HG02852 (cell line): Measurements from ENCODE around the gene RCAN1.
"Not testable (repeated sequence)": the region's sequence is repeated elsewhere in the genome, so short reads cannot be mapped to it uniquely, and the experiment has no call there.

Source experiments
- ATAC-seq: cut with Tn5 transposase; IDR thresholded peaks from one replicate; pipeline ENCODE4 v1.9.1; 2021; ENCODE audit warnings: mild to moderate bottlenecking, moderate library complexity; ENCODE audit not compliant: unreplicated experiment

RCAN1 gene

GRCh38 chr21:34570313-34570712 is 44.6 kb downstream of the RCAN1 start:
- no peak for ATAC-seq

GRCh38 chr21:34569381-34569979 is 45.4 kb downstream of the RCAN1 start:
- no peak for ATAC-seq

- not testable (repeated sequence) for ATAC-seq
These were observed 46.1 kb downstream of the RCAN1 start for GRCh38 chr21:34568801-34569200.

GRCh38 chr21:34567604-34568155 is 47.2 kb downstream of the RCAN1 start:
- ATAC-seq, result no peak

GRCh38 chr21:34565238-34565637 is 49.7 kb downstream of the RCAN1 start:
- no peak for ATAC-seq

GRCh38 chr21:34563370-34563769 is 51.5 kb downstream of the RCAN1 start:
- ATAC-seq, result not testable (repeated sequence)

- no peak for ATAC-seq
These were observed 53.1 kb downstream of the RCAN1 start for GRCh38 chr21:34561806-34562205.

GRCh38 chr21:34560609-34561008 is 54.3 kb downstream of the RCAN1 start:
- no peak for ATAC-seq

GRCh38 chr21:34560021-34560420 is 54.9 kb downstream of the RCAN1 start:
- no peak for ATAC-seq

- no peak for ATAC-seq
These were observed 55.8 kb downstream of the RCAN1 start for GRCh38 chr21:34559089-34559631.

- ATAC-seq, result no peak
These were observed 56.7 kb downstream of the RCAN1 start for GRCh38 chr21:34558166-34558565.

GRCh38 chr21:34557261-34557660 is 57.7 kb downstream of the RCAN1 start:
- no peak for ATAC-seq

GRCh38 chr21:34554670-34555069 is 60.2 kb downstream of the RCAN1 start:
- ATAC-seq, result not testable (repeated sequence)

- no peak for ATAC-seq
These were observed 60.7 kb downstream of the RCAN1 start for GRCh38 chr21:34554227-34554626.

GRCh38 chr21:34553151-34553952 is 61.6 kb downstream of the RCAN1 start:
- no peak for ATAC-seq

GRCh38 chr21:34552360-34553098 is 62.4 kb downstream of the RCAN1 start:
- no peak for ATAC-seq

- no peak for ATAC-seq
These were observed 64.6 kb downstream of the RCAN1 start for GRCh38 chr21:34550182-34550799.

GRCh38 chr21:34548781-34549376 is 66.0 kb downstream of the RCAN1 start:
- ATAC-seq, result no peak

- no peak for ATAC-seq
These were observed 68.4 kb downstream of the RCAN1 start for GRCh38 chr21:34546542-34546941.
